Measurements from ENCODE around the gene NRXN3. TPM values are rescaled to one million over a fixed set of nuclear protein-coding genes. Genes with fewer than 3 reads are reported as not detected.

The NRXN3 gene
- total RNA-seq, 1 experiment from 2014 or later, result 1.1 TPM

- ChIA-PET CTCF (no interaction called here), POLR2A (ENCODE audit: unreplicated experiment) (no interaction called here)
- Histone ChIP-seq H3K36me3 (ENCODE audit: low read depth, low read length) (no peaks in the 10 kb centered on the region), H3K27me3 (ENCODE audit: low read length) (no peaks in the 10 kb centered on the region), H3K79me2 (ENCODE audit: low read length) (no peaks in the 10 kb centered on the region), H3F3A (ENCODE audit: low read length, unreplicated experiment) (no peaks in the 10 kb centered on the region), H3K9me3 (ENCODE audit: low read length) (no peaks in the 10 kb centered on the region), H3K4me3 (ENCODE audit: low read length) (no peak overlapping the region), H4K20me1 (ENCODE audit: low read length) (no peaks in the 10 kb centered on the region), H3K9ac (ENCODE audit: low read length) (no peak overlapping the region), H3K27ac (ENCODE audit: low read length) (no peak overlapping the region), H3K4me2 (ENCODE audit: low read length) (no peak overlapping the region), H3K9me2 (replicated peaks; ENCODE audit: low read length) (no peaks in the 10 kb centered on the region), H2AFZ (ENCODE audit: low read length) (no peak overlapping the region), H3K4me1 (ENCODE audit: insufficient read depth, low read length) (peaks cover 8% of the 10 kb centered on the region; the same call in 1 of the 2 replicates)
- no peak for DNase-seq
- TF ChIP-seq CTCF (conservative IDR thresholded peaks at IDR 0.05; ENCODE audit: low read depth, low read length) (no peak), EZH2 (IDR thresholded peaks at IDR 0.05; ENCODE audit: low read length, unreplicated experiment) (no peak), EZH2phosphoT487 (IDR thresholded peaks at IDR 0.05; ENCODE audit: borderline replicate concordance, low read length) (no peak)
- ATAC-seq, result no peak
- BruUV-seq (replicated peaks), result no TSS peak
- intact Hi-C loops (cut with micrococcal nuclease), result no loop called here
Measured at GRCh38 chr14:79586416-79586815, 1416.2 kb downstream of the NRXN3 start.

- no peaks in the 10 kb centered on the region for H3K36me3 ChIP-seq (ENCODE audit: low read depth, low read length)
- no peaks in the 10 kb centered on the region for H3K9me2 ChIP-seq (replicated peaks; ENCODE audit: low read length)
- H3K9me3 ChIP-seq (ENCODE audit: low read length), result no peaks in the 10 kb centered on the region
- no TSS peak for BruUV-seq (replicated peaks)
- H3K4me1 ChIP-seq (ENCODE audit: insufficient read depth, low read length), result peaks cover 8% of the 10 kb centered on the region; the same call in 1 of the 2 replicates
- no peak overlapping the region for H3K9ac ChIP-seq (ENCODE audit: low read length)
- ATAC-seq, result no peak
- no peak overlapping the region for H2AFZ ChIP-seq (ENCODE audit: low read length)
- intact Hi-C loops (cut with micrococcal nuclease), result no loop called here
- ChIA-PET POLR2A (ENCODE audit: unreplicated experiment) (no interaction called here), CTCF (no interaction called here)
- no peaks in the 10 kb centered on the region for H3F3A ChIP-seq (ENCODE audit: low read length, unreplicated experiment)
- TF ChIP-seq CTCF (conservative IDR thresholded peaks at IDR 0.05; ENCODE audit: low read depth, low read length), result no peak
- no peak for TF ChIP-seq EZH2 (IDR thresholded peaks at IDR 0.05; ENCODE audit: low read length, unreplicated experiment)
- no peak for TF ChIP-seq EZH2phosphoT487 (IDR thresholded peaks at IDR 0.05; ENCODE audit: borderline replicate concordance, low read length)
- DNase-seq, result no peak
- H3K4me3 ChIP-seq (ENCODE audit: low read length), result no peak overlapping the region
- no peak overlapping the region for H3K4me2 ChIP-seq (ENCODE audit: low read length)
- no peaks in the 10 kb centered on the region for H3K27me3 ChIP-seq (ENCODE audit: low read length)
- H3K79me2 ChIP-seq (ENCODE audit: low read length), result no peaks in the 10 kb centered on the region
- no peak overlapping the region for H3K27ac ChIP-seq (ENCODE audit: low read length)
- H4K20me1 ChIP-seq (ENCODE audit: low read length), result no peaks in the 10 kb centered on the region
Measured at GRCh38 chr14:79586989-79587598, 1416.9 kb downstream of the NRXN3 start.

- ATAC-seq (no peak), DNase-seq (no peak)
- no peaks in the 10 kb centered on the region for H3K36me3 ChIP-seq (ENCODE audit: low read depth, low read length)
- H3K27me3 ChIP-seq (ENCODE audit: low read length), result no peaks in the 10 kb centered on the region
- no peak overlapping the region for H3K27ac ChIP-seq (ENCODE audit: low read length)
- H3K9ac ChIP-seq (ENCODE audit: low read length), result no peak overlapping the region
- no peaks in the 10 kb centered on the region for H4K20me1 ChIP-seq (ENCODE audit: low read length)
- peaks cover 8% of the 10 kb centered on the region; the same call in 1 of the 2 replicates for H3K4me1 ChIP-seq (ENCODE audit: insufficient read depth, low read length)
- no peaks in the 10 kb centered on the region for H3K9me2 ChIP-seq (replicated peaks; ENCODE audit: low read length)
- no peak overlapping the region for H2AFZ ChIP-seq (ENCODE audit: low read length)
- no peaks in the 10 kb centered on the region for H3F3A ChIP-seq (ENCODE audit: low read length, unreplicated experiment)
- POLR2A ChIA-PET (ENCODE audit: unreplicated experiment), result no interaction called here
- CTCF ChIA-PET, result no interaction called here
- H3K4me2 ChIP-seq (ENCODE audit: low read length), result no peak overlapping the region
- no peak overlapping the region for H3K4me3 ChIP-seq (ENCODE audit: low read length)
- intact Hi-C loops (cut with micrococcal nuclease), result no loop called here
- no peaks in the 10 kb centered on the region for H3K9me3 ChIP-seq (ENCODE audit: low read length)
- no peak for TF ChIP-seq EZH2 (IDR thresholded peaks at IDR 0.05; ENCODE audit: low read length, unreplicated experiment)
- no peak for TF ChIP-seq CTCF (conservative IDR thresholded peaks at IDR 0.05; ENCODE audit: low read depth, low read length)
- TF ChIP-seq EZH2phosphoT487 (IDR thresholded peaks at IDR 0.05; ENCODE audit: borderline replicate concordance, low read length), result no peak
- H3K79me2 ChIP-seq (ENCODE audit: low read length), result no peaks in the 10 kb centered on the region
- no TSS peak for BruUV-seq (replicated peaks)
Measured at GRCh38 chr14:79587875-79588274, 1417.7 kb downstream of the NRXN3 start.
